ENCODE measurements around the gene UBQLNL.

UBQLNL gene

GRCh38 chr11:5507933-5508305 lies 8.6 kb downstream of the UBQLNL start:
- DNase-seq (ENCODE audit: low spot score): no peak

- DNase-seq (ENCODE audit: low spot score): no peak
Measured at GRCh38 chr11:5507177-5507932, 9.1 kb downstream of the UBQLNL start.

DNA sequence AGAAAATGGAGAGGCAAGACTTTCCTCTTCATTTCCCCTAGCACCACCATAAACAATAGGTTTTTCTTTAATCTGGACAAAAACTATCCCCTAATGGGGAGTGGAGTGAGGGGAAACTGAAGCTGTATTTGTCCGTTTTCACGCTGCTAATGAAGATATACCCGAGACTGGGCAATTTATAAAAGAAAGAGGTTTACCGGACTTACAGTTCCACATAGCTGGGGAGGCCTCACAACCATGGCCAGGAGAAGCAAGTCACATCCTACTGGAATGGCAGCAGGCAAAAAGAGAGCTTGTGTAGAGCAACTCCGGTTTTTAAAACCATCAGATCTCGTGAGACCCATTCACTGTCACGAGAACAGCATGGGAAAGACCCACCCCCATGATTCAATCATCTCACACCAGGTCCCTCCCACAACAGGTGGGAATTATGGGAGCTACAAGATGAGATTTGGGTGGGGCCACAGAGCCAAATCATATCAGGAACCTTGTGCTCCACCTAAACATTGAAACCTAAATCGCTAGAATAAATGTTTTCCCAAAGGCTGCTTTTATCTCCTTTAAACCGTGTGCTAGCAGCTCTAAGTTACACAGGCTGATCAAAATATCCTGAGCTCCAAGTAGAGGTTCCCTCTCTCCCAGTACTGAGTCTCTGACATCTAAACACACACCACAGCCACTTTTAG lies 11.0 kb downstream of the UBQLNL start:
- no peak for DNase-seq (ENCODE audit: low spot score)

GRCh38 chr11:5504403-5504921 lies 12.0 kb downstream of the UBQLNL start:
- DNase-seq (ENCODE audit: low spot score): no peak

GRCh38 chr11:5500393-5500801 lies 16.1 kb downstream of the UBQLNL start:
- no peak for DNase-seq (ENCODE audit: low spot score)

- DNase-seq (ENCODE audit: low spot score): no peak
Measured at GRCh38 chr11:5499671-5500070, 16.8 kb downstream of the UBQLNL start.

- DNase-seq (ENCODE audit: low spot score): no peak
Measured at GRCh38 chr11:5489576-5490357, 26.7 kb downstream of the UBQLNL start.

DNA sequence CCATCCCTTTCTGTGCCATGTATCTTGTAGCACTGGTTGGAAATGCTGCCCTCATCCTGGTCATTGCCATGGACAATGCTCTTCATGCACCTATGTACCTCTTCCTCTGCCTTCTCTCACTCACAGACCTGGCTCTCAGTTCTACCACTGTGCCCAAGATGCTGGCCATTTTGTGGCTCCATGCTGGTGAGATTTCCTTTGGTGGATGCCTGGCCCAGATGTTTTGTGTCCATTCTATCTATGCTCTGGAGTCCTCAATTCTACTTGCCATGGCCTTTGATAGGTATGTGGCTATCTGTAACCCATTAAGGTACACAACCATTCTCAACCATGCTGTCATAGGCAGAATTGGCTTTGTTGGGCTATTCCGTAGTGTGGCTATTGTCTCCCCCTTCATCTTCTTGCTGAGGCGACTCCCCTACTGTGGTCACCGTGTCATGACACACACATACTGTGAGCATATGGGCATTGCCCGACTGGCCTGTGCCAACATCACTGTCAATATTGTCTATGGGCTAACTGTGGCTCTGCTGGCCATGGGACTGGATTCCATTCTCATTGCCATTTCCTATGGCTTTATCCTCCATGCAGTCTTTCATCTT lies 27.6 kb downstream of the UBQLNL start:
- DNase-seq (ENCODE audit: low spot score): no peak

- no peak for DNase-seq (ENCODE audit: low spot score)
Measured at GRCh38 chr11:5488385-5488784, 28.1 kb downstream of the UBQLNL start, which contains the start of gene OR52D1. Gene OR52D1 (plus strand): TSS chr11:5488685. CDS start chr11:5488707, 22 bp downstream.

- DNase-seq (ENCODE audit: low spot score): no peak
Measured at GRCh38 chr11:5486421-5486820, 30.1 kb downstream of the UBQLNL start.

GRCh38 chr11:5486003-5486402 lies 30.5 kb downstream of the UBQLNL start:
- no peak for DNase-seq (ENCODE audit: low spot score)

DNA sequence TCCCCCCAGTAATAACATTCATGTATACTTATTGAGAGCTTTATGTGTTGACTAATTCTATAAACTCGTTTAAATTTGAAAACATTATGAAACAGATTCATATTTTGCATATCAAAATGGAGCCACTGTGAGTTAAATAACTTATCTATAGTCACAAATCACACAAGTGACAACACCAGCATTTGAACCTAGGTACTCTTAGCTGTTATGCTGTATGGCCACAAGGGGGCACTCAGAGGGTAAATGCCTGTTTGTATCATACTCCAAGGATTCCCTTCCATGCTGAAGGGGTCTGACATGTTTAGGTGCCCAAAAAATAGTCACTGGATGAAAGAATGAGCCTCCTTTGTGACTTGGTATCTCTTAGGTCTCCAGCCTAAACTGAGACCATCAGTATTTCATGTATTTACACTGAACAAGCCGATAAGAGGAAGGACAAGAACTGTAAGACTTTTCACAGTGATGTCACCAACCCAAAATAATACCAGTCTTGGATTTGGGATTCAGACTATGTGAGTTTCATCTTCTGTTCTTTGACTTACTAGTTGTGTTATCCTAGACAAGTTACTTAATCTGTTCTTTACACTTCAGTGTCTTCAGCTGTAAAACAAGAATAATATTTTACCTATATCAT lies 40.2 kb downstream of the UBQLNL start:
- peak; percentile 22 for DNase-seq (ENCODE audit: low spot score)

DNA sequence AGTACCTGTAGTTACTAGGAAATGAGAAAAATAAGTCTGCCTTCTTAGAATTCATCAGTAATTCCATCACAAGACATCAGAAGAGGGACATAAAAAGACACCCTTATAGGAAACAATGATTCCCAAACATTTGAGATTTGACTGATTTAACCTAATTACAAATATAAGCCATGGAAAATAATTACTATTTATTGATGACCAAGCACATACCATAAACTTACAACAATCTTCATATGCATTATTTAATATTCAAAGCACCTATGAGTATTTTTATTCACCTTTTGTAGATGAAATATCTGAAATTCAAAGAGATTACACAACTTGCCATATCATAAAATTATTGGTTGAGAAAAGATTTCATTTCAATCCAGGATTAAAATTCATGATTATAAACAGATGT lies 42.6 kb downstream of the UBQLNL start:
- DNase-seq (ENCODE audit: low spot score): no peak

- no peak for DNase-seq (ENCODE audit: low spot score)
Measured at GRCh38 chr11:5467527-5467926, 49.0 kb downstream of the UBQLNL start.

Measured in SK-N-DZ (cell line).